ENCODE measurements around the gene EFNA4. TPM values are rescaled to one million over a fixed set of nuclear protein-coding genes. Genes with fewer than 3 reads are reported as not detected.
A peak's percentile ranks its signal among the peaks of the same experiment; 100 is the strongest.

The EFNA4 gene, protein sequence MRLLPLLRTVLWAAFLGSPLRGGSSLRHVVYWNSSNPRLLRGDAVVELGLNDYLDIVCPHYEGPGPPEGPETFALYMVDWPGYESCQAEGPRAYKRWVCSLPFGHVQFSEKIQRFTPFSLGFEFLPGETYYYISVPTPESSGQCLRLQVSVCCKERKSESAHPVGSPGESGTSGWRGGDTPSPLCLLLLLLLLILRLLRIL
- total RNA-seq: 1 to 10 TPM; 1.8 to 2.9 TPM
- polyA plus RNA-seq: 1 to 10 TPM; 3.6 to 4.7 TPM

DNA sequence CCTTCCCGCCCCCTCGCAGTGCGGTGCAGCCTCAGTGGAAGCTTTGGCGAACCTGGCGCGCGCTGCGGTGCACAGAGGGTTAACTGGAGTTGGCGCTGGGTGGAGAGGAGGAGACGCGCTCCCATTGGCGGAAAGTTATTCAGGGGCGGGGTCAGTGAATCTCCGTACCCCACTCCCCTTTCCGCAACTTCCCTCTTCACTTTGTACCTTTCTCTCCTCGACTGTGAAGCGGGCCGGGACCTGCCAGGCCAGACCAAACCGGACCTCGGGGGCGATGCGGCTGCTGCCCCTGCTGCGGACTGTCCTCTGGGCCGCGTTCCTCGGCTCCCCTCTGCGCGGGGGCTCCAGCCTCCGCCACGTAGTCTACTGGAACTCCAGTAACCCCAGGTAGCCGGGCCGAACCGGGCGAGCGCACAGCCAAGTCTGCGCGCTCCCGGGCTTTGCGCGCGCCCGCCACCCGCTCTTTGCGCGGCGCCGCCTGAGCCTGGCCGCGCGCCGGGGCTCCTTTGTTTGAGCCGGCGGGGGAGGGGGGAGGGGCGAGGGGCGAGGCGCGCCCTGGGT is at the start of gene EFNA4:
EFNA4 (plus strand) TSS at position 191 of the 561 bp plus-strand sequence; CDS start at position 275, 84 bp downstream.
- Histone ChIP-seq H3K27ac (ENCODE audit: low read depth in 1 of 2, low read length in 2 of 2) (peak within 1 kb of the TSS; percentile 71 to 76), H3K4me1 (ENCODE audit: control insufficient read depth in 4 of 4, insufficient read depth in 4 of 4, low read length in 3 of 4) (peaks cover 7 to 36% (median 30%) of the 10 kb centered on the region in 4 donors), H3K4me3 (ENCODE audit: low read depth in 1 of 3, low read length in 3 of 3) (peak within 1 kb of the TSS; percentile 70 to 86 (median 71)), H3K27me3 (ENCODE audit: control insufficient read depth in 4 of 4, insufficient read depth in 4 of 4, low read length in 3 of 4) (no peaks in the 10 kb centered on the region), H3K9ac (ENCODE audit: low read depth in 1 of 2, low read length in 2 of 2) (peak within 1 kb of the TSS in 1 of 2 donors; percentile 58), H3K36me3 (ENCODE audit: control insufficient read depth in 4 of 4, insufficient read depth in 3 of 4, low read depth in 1 of 4, low read length in 3 of 4) (peaks cover 0 to under 1% (median 0%) of the 10 kb centered on the region in 4 donors), H3K9me3 (ENCODE audit: control insufficient read depth in 4 of 4, low read length in 3 of 4) (no peaks in the 10 kb centered on the region)
- peak in 1 of 2 donors; percentile 59 for TF ChIP-seq RXRA (IDR thresholded peaks at IDR 0.05)
- peak in 1 of 2 donors; percentile 35 for TF ChIP-seq RAD21 (IDR thresholded peaks at IDR 0.05)
- no peak for TF ChIP-seq YY1 (IDR thresholded peaks at IDR 0.05)
- TF ChIP-seq SP1 (IDR thresholded peaks at IDR 0.05): peak; percentile 50
- WGBS: under 1% methylated on average over 57 of the region's 57 CpGs
- DNase-seq (ENCODE audit: low spot score): peak; percentile 73

DNA sequence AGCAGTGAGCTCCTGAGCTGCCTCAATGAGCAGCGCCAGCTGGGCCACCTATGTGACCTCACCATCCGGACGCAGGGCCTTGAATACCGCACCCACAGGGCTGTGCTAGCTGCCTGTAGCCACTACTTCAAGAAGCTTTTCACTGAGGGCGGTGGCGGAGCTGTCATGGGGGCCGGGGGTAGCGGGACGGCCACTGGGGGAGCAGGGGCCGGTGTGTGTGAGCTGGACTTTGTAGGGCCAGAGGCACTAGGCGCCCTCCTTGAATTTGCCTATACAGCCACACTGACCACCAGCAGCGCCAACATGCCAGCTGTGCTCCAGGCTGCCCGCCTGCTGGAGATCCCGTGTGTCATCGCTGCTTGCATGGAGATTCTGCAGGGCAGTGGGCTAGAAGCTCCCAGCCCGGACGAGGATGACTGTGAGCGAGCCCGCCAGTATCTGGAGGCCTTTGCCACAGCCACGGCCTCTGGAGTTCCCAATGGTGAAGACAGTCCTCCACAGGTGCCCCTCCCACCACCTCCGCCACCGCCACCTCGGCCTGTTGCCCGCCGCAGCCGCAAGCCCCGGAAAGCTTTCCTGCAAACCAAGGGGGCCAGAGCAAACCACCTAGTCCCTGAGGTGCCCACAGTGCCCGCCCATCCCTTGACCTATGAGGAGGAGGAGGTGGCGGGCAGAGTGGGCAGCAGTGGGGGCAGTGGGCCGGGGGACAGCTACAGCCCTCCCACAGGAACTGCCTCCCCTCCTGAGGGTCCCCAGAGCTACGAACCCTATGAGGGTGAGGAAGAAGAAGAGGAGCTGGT is 48.6 kb upstream of the EFNA4 start:
- H3K36me3 ChIP-seq (ENCODE audit: control insufficient read depth in 4 of 4, insufficient read depth in 3 of 4, low read depth in 1 of 4, low read length in 3 of 4): peaks cover 3 to 19% (median 9%) of the 10 kb centered on the region in 4 donors
- no peak overlapping the region for H3K27ac ChIP-seq (ENCODE audit: low read depth in 1 of 2, low read length in 2 of 2)
- no peak overlapping the region for H3K9ac ChIP-seq (ENCODE audit: low read depth in 1 of 2, low read length in 2 of 2)
- TF ChIP-seq, protein P1, sequence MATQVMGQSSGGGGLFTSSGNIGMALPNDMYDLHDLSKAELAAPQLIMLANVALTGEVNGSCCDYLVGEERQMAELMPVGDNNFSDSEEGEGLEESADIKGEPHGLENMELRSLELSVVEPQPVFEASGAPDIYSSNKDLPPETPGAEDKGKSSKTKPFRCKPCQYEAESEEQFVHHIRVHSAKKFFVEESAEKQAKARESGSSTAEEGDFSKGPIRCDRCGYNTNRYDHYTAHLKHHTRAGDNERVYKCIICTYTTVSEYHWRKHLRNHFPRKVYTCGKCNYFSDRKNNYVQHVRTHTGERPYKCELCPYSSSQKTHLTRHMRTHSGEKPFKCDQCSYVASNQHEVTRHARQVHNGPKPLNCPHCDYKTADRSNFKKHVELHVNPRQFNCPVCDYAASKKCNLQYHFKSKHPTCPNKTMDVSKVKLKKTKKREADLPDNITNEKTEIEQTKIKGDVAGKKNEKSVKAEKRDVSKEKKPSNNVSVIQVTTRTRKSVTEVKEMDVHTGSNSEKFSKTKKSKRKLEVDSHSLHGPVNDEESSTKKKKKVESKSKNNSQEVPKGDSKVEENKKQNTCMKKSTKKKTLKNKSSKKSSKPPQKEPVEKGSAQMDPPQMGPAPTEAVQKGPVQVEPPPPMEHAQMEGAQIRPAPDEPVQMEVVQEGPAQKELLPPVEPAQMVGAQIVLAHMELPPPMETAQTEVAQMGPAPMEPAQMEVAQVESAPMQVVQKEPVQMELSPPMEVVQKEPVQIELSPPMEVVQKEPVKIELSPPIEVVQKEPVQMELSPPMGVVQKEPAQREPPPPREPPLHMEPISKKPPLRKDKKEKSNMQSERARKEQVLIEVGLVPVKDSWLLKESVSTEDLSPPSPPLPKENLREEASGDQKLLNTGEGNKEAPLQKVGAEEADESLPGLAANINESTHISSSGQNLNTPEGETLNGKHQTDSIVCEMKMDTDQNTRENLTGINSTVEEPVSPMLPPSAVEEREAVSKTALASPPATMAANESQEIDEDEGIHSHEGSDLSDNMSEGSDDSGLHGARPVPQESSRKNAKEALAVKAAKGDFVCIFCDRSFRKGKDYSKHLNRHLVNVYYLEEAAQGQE (IDR thresholded peaks at IDR 0.05): no peak
- TF ChIP-seq, protein P2, sequence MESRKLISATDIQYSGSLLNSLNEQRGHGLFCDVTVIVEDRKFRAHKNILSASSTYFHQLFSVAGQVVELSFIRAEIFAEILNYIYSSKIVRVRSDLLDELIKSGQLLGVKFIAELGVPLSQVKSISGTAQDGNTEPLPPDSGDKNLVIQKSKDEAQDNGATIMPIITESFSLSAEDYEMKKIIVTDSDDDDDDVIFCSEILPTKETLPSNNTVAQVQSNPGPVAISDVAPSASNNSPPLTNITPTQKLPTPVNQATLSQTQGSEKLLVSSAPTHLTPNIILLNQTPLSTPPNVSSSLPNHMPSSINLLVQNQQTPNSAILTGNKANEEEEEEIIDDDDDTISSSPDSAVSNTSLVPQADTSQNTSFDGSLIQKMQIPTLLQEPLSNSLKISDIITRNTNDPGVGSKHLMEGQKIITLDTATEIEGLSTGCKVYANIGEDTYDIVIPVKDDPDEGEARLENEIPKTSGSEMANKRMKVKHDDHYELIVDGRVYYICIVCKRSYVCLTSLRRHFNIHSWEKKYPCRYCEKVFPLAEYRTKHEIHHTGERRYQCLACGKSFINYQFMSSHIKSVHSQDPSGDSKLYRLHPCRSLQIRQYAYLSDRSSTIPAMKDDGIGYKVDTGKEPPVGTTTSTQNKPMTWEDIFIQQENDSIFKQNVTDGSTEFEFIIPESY (IDR thresholded peaks at IDR 0.05): no peak
- TF ChIP-seq RAD21 (IDR thresholded peaks at IDR 0.05) (no peak), RXRA (IDR thresholded peaks at IDR 0.05) (no peak), HNF4A (conservative IDR thresholded peaks at IDR 0.05) (no peak), HNF4G (IDR thresholded peaks at IDR 0.05) (no peak), TAF1 (conservative IDR thresholded peaks at IDR 0.05) (no peak), YY1 (IDR thresholded peaks at IDR 0.05) (no peak), FOXA1 (IDR thresholded peaks at IDR 0.05) (no peak), GABPA (IDR thresholded peaks at IDR 0.05 in 1 of 2, conservative IDR thresholded peaks at IDR 0.05 in 1 of 2) (no peak)
- TF ChIP-seq, protein P3, sequence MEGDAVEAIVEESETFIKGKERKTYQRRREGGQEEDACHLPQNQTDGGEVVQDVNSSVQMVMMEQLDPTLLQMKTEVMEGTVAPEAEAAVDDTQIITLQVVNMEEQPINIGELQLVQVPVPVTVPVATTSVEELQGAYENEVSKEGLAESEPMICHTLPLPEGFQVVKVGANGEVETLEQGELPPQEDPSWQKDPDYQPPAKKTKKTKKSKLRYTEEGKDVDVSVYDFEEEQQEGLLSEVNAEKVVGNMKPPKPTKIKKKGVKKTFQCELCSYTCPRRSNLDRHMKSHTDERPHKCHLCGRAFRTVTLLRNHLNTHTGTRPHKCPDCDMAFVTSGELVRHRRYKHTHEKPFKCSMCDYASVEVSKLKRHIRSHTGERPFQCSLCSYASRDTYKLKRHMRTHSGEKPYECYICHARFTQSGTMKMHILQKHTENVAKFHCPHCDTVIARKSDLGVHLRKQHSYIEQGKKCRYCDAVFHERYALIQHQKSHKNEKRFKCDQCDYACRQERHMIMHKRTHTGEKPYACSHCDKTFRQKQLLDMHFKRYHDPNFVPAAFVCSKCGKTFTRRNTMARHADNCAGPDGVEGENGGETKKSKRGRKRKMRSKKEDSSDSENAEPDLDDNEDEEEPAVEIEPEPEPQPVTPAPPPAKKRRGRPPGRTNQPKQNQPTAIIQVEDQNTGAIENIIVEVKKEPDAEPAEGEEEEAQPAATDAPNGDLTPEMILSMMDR (IDR thresholded peaks at IDR 0.05; ENCODE audit: low read depth, low read length, missing input control): no peak
- TF ChIP-seq, protein P4, sequence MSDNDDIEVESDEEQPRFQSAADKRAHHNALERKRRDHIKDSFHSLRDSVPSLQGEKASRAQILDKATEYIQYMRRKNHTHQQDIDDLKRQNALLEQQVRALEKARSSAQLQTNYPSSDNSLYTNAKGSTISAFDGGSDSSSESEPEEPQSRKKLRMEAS (IDR thresholded peaks at IDR 0.05): no peak
- WGBS: 92% methylated on average over 31 of the region's 31 CpGs
- no peaks in the 10 kb centered on the region for H3K9me3 ChIP-seq (ENCODE audit: control insufficient read depth in 4 of 4, low read length in 3 of 4)
- H3K4me1 ChIP-seq (ENCODE audit: control insufficient read depth in 4 of 4, insufficient read depth in 4 of 4, low read length in 3 of 4): peaks cover 28 to 74% (median 49%) of the 10 kb centered on the region in 4 donors
- no peaks in the 10 kb centered on the region for H3K27me3 ChIP-seq (ENCODE audit: control insufficient read depth in 4 of 4, insufficient read depth in 4 of 4, low read length in 3 of 4)
- no peak for DNase-seq (ENCODE audit: low spot score)
- no peak overlapping the region for H3K4me3 ChIP-seq (ENCODE audit: low read depth in 1 of 3, low read length in 3 of 3)

All from liver (tissue), 9 donors.